Measurements from ENCODE around the gene F2RL3.

The F2RL3 gene

DNA sequence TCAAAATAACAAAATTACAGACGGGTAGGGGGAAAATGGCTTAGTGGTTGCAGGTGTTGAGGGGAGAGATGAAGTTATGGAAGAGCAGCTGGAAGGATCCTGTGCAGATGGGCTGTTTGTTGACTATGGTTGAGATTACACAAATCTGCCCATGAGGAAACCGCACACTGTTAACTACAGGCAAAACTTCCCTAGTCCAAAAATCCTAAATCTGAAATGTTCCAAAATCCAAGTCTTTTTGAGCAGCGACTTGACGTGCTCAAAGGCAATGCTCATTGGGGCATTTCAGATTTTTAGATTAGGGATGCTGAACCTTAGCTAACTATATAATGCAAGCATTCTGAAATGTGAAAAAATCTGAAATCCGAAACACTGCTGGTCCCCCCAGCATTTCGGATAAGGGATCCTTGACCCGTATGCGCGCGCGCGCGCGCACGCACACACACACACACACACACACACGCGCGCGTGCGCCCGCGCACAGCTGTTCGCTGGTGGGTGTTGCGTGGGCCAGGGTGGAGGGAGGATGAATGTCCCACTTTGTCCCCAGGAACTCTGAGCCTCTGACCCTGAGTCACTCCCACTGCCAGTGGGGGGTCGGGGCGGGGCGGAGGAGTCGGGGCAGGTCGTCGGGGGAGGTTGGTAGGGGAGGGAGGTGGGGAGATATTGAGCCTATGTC is 6.8 kb downstream of the F2RL3 start:
- DNase-seq (ENCODE audit: low spot score) = no peak

DNA sequence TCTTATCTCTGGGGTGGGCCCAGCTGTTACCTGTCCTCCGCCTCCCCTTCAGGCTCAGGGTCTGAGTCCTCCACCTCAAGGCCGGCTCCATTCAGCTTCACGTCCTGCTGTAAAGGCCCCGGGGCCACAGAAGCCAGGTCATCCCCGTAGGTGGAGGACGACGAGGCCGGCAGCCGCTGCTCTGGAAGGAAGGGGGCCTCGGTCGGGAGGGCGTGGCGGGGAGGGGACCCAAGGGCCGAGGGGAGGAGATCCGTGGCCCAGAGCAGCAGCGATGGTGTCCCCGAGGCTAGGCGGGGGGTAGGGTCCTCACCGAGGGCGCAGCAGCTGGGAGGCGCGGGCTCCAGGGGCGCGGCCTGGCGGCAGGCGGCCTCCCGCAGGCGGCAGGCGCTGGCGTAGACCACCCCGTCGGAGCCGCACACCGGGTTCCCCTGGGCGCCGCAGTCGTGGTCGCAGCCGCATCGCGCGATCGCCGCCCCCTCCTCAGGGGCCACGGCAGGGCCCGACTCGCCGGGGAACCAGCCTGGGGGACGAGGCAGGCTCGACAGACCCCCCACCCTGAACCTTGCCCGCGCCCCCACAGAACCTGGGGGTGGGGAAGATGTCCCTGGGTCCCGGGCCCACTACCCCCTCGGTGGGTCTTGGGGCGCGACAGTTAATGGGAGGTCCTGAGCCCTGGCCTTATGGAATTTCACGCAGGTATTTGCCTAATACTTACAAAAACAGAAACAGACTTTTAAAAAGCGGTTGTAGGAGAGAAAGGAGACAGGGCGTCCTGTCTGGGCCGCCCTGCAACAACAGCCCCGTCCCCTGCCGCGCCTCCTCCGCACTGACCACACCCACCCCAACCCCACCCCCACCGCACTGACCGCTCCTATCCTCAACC is 7.6 kb downstream of the F2RL3 start:
- no peak for DNase-seq (ENCODE audit: low spot score)

DNA sequence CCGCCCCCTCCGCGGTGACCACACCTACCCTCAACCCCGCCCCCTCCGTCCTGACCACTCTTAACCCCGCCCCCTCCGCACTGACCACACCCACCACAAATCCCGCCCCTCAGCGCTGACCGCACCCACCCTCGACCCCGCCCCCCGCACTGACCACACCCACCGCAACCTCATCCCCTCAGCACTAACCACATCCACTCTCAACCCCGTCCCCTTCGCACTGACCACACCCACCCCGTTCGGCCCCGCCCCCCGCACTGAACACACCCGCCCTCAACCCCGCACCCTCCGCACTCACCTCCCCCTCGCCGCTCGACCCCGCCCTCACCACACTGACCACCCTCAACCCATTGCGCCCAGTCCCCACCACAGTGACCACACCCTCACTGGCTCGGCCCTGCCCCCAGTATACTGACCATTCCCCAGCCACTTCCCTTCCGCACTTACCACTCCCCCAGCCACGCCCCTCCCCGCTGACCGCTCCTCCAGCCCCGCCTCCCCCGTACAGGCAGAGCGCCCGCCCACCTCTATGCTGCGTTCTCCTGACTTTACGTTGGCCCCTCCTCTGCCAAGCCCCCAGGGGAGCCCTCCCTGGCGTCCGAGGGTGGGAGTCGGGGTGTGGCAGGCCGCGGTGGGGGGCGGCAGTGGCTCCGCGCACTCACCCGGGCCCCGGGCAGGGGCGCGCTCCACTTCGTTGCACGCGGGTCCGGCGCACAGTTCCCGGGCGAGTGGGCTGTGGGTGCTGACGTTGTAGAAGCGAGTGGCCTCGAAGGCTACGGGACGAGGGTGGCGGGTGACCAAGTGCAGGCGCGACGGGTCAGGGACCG is 8.4 kb downstream of the F2RL3 start:
- peak; percentile 85 for DNase-seq (ENCODE audit: low spot score)

DNA sequence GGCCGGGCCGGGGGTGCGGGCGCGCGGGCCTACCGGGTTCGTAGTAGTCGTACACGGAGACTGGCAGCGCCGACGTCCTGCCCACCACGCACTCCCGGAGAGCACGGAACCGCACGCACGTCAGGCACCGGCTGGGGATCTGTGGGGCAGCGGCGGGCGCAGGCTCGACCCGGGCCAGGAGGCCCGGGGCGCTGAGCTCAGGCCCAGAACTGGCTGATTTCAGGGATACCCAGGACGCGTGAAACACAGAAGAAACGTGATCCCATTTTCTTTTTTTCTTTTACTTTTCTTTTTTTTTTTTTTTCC is 9.0 kb downstream of the F2RL3 start:
- DNase-seq (ENCODE audit: low spot score) = no peak

DNA sequence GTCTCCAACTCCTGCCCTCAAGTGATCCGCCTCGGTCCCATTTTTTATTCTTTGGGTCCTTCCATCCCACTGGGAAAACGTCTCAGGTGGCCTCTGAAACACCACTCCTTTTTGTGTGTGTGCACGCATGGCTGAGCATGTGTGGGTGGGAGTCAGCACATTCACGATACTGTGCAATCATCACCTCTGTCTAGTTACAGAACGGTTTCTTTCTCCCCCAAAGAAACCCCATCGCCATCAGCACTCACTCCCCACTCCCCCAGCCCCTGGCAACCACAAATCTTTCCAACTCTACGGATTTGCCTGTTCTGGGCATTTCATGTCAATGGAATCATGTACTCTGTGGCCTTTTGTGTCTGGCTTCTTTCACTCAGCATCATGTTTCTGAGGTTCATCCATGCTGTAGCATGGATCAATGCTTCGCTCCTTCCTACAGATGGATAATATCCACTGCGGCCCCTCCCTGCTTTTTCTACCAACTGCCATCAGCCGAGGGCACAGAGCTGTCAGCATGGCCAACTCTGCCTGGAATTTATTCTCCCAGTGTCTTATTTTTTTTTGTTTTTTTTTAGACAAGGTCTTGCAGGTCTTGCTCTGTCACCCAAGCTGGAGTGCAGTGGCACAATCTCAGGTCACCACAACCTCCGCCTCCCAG is 9.7 kb downstream of the F2RL3 start:
- DNase-seq (ENCODE audit: low spot score) = no peak

DNA sequence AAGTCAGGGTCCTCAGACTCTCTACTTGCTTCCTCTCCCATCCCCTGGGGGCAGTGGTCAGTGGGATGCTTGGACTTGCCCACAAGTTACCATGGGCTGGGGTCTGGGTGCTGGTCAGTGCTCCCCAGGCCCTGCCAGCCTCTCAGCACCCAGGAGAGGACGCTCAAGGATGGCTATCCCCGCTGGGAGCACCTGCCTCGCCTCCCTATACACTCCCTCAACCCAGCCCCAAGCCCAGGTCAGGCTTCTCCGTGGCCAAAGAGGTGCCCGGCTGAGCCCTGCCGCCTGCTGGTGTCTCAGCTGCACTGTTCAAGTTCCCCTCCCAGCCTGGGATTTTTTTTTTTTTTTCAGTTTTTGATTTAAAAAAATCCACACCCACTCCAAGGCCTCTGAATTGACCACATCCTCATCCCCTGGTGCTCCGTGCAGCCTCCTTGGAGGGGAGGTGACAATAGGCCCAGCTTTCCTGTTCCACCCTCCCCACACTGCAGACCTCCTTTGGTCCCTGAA is 10.8 kb downstream of the F2RL3 start:
- peak; percentile 46 for DNase-seq (ENCODE audit: low spot score)

DNA sequence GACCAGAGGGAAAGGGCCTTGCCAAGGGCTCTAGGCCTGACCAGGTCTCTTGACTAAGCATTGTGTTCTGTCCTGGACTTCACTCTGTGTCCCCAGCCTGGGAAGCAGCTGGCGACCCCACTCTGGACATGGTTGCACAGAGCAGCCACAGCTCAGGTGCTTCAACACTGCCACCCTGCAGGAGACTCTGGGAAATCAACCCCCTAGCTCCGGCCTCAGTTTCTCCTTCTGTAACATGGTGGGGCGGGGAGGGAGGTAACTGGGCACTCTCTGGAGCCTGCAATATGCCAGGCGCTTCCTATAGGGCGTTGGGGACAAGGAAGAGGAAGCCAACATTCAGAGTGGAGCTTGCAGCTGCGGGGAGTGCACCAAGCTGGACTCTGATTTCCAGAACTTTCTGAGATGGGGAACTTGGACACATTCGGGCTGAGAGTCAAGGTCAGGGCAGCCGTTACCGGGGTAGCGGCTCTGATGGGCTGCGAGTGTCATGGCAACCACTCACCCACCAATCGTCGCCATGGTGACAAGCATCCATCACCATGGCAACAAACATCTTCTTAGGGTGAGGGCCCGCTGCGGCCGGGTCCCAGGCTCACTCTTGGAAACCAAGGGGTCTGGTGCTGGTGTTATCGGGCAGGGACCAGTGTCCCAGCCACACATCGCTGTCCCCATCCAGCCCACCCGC is 12.8 kb downstream of the F2RL3 start:
- peak; percentile 35 for DNase-seq (ENCODE audit: low spot score)

DNA sequence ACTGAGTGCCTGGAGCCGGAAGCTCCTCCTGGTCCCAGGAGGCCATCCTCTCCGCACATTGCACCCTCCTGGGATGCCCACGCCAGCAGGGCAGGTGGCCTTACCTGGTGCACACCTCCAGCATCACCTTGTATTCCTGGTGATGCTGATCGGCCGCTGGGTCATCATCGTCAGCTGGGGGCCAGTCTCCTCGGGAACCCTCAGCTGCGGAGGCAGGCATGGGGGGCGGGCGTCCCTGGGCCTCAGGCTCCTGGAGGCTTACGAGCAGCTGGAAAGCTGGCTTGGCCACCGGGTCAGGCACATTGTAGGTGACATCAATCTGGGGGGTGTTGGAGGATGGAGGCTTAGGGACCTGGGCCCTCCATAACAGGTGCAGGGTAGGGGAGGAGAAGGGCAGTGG is 13.7 kb downstream of the F2RL3 start:
- DNase-seq (ENCODE audit: low spot score) = no peak

DNA sequence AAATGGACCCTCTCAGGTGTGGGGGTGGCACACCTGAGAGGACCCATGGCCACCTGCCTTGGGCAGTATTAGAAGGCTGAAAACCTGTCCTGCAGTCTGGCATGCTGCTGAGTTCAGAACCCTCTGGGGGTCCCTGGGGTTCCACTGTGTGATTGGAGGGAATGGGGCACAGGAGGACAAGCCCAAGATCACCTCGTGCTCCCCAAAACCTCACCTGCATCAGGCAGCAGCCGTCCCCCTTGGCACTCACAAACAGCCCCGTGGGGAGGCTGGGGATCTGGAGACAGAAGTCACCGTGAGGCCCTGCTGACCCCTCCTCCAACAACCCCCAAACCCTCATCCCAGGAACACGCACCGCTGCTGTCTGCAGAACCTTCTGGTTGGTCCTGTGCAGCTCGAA is 14.5 kb downstream of the F2RL3 start:
- no peak for DNase-seq (ENCODE audit: low spot score)

DNA sequence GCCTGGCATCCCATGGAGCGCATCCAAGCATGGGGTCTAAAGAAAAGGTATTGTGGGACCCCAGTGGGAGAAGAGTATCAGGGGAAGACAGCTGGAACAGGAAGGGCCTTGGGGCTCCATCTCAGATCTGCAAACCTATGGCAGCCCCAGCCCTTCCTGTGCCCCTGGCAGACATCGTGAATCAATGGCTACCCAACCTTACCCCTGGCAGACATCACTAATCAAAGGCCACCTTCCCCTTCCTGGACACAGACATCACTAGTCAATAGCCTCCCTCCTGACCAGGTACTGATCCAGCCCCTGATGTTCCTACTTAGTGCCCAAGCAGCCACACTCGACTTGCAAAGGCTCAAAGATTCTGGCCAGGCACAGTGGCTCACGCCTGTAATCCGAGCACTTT is 15.8 kb downstream of the F2RL3 start:
- no peak for DNase-seq (ENCODE audit: low spot score)

DNA sequence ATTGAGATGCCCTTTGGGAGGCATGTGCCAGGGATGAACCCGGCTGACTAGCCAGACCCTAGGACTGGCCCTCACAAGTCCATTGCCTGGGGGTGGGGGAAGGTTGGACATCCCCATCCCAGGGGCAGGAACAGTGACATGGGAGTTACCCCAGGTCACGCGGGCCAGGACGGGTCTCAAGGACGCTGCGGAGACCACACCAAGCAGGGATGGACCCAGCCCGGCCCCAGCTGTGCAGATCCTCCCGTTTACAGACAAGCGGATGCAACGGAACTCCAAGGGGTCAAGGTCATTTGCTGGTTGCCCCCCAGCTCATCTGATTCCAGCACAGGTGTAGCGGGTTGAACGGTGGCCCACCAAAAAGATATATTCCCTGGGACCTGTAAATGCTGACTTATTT is 20.0 kb downstream of the F2RL3 start:
- DNase-seq (ENCODE audit: low spot score) = no peak

DNA sequence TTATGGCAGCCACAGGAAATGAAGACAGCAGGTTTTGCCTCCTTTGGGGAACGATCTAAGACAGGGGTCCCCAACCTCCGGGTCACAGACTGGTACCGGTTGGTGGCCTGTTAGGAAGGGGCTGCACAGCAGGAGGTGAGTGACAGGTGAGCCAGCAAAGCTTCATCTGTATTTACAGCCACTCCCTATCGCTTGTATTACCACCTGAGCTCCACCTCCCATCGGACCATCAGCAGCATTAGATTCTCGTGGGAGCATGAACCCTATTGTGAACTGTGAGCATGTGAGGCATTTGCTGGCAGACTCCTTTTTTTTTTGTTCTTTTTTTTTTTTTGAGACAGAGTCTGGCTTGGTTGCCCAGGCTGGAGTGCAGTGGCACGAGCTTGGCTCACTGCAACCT is 22.2 kb downstream of the F2RL3 start:
- no peak for DNase-seq (ENCODE audit: low spot score)

DNA sequence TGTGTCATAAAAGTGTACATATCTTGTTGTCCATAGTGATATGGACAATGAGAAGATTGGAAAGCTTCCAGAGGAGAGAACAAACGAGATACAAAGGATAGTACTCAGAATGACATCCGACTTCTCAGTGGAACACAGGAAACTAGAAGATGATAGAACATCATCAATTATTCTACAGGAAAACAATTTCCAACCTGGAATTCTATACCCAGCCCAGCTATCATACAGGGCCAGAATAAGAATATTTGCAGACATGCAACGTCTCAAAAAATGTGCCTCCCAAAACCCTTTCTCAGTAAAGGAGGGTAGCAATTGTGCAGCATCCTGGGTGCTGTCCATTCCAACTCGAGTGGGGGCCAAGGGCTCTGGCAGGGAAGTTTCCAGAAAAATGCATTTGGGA is 24.0 kb downstream of the F2RL3 start:
- no peak for DNase-seq (ENCODE audit: low spot score)

DNA sequence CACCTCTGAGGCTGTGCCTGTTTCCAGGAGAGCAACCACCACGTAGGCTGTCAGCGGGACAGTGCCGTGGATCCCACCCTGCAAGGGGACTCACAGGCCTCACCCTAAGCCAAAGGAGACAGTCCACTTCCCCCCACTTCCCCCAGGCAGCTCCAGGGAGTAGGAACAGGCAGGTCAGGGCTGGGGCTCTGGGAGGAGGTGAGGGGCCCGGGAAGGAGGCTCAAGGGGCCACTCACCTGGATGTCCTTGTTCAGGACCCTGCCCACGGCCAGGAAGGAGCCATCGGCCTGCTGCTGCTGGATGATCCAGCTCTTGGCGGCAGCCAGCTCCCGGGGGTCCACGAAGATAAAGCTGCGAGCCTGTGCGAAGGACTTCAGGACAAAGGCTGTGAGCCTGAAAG is 25.6 kb downstream of the F2RL3 start:
- no peak for DNase-seq (ENCODE audit: low spot score)

DNA sequence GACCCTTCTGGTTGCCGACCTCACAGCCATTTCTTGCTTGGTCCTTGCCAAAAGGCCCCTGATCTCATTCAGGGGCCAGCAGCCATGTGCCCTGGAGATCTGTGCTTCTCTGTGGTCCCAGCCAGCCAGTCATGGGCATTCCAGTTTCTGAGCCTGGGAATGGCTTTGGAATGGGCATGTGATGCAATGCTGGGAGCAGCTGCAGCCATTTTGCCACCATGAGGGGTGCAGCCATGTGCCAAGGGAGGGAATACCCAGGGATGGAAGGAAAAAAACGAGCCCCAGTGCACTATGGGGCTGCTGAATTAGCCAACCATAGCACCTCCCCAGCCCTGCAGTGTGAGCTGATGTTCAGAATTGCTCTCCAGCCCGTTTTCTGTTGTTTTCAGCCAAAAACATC is 26.3 kb downstream of the F2RL3 start:
- no peak for DNase-seq (ENCODE audit: low spot score)

DNA sequence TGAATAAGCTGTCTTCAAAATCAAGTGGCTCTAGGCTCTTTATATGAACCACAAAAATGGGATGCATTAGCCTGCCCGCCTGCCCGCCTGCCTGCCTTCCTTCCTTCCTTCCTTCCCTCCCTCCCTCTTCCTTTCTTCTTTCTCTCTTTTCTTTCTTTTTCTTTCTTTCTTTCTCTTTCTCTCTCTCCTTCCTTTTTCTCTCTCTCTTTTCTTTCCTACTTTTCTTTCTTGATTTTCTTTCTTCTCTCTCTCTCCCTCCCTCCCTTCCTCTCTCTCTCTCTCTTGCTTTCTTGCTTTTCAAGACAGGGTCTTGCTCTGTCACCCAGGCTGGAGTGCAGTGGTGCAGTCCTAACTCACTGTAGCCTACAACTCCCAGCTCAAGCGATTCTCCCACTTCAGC is 26.9 kb downstream of the F2RL3 start:
- no peak for DNase-seq (ENCODE audit: low spot score)

DNA sequence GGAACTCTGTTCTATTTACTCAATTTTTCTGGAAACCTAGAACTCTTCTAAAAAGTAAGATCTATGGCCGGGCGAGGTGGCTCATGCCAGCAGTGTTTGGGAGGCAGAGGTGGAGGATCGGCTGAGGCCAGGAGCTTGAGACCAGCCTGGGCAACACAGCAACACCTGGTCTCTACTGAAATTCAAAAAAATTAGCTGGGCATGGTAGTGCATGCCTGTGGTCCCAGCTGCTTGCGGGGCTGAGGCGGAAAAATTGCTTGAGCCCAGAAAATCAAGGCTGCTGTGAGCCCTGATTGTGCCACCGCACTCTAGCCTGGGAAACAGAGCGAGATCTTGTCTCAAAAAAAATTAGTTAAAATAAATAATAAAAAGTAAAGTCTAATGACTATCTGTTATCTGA is 28.6 kb downstream of the F2RL3 start:
- no peak for DNase-seq (ENCODE audit: low spot score)

DNA sequence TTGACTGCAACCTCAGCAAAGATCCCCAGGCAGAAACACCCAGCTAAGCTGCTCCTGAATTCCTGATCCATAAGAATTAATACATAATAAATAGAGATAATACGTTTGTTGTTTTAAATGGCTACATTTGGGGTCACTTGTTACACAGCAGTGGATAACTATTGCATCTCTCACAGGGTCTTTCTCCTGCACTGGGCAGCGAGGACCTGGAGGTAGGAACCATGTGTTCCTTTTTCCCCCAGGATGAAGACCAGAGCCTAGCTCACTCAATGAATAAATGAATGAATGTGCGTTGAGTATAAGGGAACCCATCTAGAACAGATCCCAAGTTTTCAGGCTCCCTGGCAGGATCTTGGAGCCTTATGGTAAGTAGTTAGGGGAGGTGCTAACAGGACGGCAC is 30.7 kb downstream of the F2RL3 start:
- no peak for DNase-seq (ENCODE audit: low spot score)

DNA sequence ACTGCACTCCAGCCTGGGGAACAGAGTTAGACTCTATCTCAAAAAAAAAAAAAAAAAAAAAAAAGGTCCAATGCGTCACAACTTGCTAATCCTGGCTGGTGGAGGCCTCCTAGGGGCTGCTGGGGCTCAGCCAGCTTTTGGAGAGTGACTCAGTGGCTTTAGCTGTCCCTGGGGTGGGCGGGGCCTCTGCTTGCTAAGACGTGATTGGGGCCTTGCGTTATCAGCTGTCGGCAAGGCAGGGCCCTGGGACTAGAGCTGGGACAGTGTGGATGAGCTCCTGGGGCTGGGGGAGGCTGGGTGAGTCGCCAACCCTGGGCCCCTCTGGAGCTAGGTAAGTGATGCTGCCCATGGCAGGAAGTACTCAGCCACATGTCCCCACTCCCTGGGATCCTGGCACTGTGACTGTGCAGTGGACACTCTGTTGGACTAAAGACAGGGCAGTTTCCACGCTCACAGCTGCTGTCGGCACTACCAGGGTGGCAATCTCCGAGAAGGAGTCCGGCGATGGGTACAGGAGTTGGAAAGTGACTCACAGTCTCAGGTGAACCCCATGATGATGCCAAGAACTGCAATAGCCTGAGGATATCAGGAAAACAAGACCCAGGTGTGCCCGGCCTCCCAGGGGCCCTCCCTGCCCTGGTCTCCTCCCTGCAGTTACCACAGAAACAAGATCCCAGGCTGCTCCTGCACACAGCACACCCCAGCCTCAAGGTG is 32.2 kb downstream of the F2RL3 start:
- DNase-seq (ENCODE audit: low spot score) = no peak

DNA sequence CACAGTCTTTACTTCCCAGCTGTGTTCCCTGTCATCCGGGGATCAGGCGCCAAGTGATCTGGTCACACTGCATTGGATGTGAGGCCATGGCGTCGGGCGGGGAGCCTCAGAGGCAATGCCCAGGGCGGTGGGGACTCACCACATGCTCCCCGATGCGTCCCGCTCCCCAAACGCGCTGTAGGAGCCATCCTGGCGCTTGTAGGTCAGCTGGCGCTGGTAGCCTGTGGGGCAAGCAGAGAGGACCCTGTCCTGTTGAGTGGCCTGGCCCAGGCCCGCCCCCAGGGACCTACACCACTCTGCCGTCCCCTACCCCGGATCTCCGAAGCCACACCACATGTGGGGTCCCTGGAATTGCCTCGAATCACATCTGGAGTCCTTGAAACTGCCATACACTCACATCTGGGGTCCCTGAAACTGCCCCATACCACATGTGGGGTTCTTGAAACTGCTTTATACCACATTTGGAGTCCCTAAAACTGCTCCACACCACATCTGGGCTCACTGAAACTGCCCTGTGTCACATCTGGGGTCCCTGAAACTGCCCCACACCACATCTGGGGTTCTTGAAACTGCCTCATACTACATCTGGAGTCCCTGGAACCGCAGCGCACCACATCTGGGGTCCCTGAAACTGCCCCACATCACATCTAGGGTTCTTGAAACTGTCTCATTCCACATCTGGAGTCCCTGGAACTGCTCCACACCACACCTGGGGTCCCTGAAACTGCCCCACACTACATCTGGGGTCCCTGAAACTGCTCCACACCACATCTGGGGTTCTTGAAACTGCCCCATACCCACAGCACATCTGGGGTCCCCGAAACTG is 33.2 kb downstream of the F2RL3 start:
- no peak for DNase-seq (ENCODE audit: low spot score)

All from NAMALWA (cell line).